GM19372 (cell line): ENCODE results near the gene INHBA.

ENCODE experiments used
- ATAC-seq: cut with Tn5 transposase; IDR thresholded peaks from one replicate; pipeline ENCODE4 v1.9.1; 2021; ENCODE audit warnings: mild to moderate bottlenecking, low read depth, moderate library complexity; ENCODE audit not compliant: unreplicated experiment

Gene INHBA

GRCh38 chr7:41715000-41715399, 12.1 kb upstream of the INHBA start:
- no peak for ATAC-seq

GRCh38 chr7:41711283-41712064, 8.6 kb upstream of the INHBA start:
- ATAC-seq = no peak

DNA sequence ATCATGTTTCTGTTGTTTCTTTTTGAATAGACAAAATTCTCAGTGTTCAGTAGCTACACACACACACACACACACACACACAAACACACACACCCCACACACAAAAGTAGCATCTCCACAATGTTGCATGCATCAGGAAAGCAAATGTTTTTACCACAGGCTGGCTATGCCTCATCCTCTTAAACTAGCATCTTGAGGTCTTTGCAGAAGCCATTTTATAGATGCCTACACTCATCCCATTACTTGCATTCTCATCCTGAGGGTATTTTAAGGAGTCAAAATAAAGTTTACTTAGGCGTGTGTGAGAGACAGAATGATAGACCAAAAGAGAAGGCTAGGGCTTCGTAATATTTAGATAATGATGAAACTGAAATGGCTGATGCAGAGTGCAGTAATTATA, 7.9 kb upstream of the INHBA start:
- ATAC-seq = no peak

DNA sequence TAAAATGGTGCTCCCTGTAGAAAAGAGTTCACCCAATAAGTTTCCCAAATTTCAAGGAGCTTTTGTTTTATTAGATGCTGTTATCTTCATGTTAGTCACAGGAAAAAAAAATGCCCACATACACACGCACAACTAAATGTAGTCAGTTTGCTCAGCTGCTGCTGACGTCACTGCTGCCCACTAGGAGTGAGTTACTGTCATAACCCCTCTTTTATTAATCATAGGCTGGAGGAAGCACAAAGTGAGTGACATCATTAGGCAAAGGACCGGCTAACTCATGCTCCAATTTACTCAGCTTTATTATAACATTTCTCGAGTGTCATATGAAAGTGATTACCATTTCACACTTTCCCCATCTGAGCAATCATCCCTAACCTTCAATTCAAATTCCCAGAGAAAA, 6.7 kb upstream of the INHBA start:
- no peak for ATAC-seq

DNA sequence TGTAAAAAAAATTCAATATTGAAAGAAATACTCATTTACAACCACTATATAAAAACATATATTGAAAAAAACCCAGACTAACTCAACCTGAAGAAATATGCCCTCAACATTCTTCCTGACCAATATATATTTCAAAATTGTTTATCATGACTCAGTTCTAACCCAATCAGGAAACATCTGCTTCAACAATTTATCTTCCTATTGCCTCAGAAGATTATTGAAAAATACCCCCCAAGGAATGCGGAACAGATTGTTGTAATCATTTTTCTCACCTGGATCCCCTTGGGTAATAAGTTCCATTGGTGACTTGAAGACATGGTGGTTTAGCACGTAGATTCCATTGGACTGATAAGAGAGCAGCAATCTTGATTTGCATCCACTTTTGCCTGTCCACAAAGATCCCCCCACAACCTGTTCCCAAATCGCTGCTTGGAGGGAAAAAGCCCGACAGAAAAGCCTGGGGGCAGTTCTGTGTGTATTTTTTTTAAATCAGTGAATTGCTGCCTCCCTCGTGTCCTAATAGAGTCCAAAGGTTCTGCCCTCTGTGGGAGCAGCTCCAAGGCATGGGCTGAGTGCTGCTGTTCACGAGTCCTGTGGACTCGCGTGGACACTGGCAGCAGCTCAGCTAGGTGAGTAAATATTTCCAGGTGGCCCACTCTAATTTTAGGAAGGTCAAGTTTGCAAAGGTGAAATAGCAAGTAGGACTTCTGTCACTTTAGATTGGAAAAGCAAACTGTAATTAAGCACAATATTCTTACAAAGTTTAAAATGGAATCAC, 5.9 kb upstream of the INHBA start:
- no peak for ATAC-seq

DNA sequence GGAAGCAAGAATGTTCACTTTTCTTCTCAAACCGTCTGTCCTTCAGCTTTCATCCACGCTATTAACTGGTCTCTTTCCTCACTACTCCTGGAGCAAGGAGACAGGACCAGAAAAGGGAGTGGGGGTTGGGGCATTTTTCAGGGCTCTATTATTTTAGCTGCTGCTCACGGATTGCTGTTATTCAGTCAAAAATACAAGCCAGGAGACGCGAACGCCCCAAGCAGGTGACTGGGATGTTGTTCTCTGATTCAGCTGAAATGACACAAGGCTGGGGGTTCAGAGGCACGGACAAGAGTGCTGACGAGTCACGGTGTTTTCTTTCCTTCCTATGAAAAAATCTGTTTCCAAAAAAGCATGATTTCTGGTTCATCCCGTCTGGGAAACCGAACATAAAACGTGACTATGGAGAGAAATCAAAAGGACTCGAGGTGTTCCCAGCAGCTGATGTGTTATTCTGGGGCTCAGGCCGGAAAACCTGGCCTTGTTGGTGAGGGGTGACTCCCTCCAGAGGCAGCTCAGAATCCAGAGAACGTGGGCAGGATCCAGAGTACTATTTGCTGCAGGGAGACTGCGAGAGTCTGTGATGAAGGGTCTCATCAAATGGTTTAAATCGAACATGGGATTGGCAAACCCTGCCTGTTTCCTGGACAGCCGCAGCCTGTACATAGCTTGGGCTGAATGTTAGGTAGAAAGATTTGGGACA, 3.5 kb upstream of the INHBA start:
- no peak for ATAC-seq

DNA sequence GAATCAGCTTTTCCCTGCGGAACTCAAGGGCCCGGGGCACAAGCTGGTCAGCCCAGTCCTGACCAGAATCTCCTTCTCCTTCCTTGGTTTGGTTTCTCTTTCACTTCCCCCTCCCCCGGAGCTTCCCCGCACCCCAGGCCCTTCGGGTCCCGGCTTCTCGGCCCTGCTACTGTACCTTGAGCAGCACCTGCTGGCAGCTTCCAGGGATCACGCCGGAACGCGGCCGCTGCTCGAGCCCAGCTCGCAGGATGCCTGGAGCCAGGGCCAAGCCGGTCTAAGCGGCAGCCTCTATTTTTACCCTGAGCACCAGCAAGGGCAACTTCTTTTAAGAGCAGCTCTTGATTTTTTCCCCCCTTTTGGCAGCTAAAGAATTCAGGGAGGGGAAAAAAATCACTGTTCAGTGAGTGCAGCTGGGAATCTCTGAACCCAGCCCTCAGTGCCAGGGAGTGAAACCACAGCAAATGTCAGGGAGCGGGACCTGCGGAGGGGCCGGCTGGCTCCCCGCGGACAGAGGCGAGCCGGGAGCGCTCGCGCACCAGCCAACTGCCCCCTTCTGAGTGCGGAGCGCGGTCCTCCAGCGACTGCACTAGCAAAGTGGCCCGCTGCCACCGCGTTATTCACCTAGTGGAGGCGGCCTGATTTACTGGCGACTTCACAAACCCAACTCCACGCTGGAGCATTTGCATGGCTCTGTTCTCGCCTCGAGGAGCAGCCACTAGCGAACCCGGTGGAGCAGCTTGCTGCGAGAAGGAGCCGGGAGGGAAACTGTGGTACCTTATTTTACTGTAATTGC, 2.4 kb upstream of the INHBA start:
- ATAC-seq = peak; percentile 95

DNA sequence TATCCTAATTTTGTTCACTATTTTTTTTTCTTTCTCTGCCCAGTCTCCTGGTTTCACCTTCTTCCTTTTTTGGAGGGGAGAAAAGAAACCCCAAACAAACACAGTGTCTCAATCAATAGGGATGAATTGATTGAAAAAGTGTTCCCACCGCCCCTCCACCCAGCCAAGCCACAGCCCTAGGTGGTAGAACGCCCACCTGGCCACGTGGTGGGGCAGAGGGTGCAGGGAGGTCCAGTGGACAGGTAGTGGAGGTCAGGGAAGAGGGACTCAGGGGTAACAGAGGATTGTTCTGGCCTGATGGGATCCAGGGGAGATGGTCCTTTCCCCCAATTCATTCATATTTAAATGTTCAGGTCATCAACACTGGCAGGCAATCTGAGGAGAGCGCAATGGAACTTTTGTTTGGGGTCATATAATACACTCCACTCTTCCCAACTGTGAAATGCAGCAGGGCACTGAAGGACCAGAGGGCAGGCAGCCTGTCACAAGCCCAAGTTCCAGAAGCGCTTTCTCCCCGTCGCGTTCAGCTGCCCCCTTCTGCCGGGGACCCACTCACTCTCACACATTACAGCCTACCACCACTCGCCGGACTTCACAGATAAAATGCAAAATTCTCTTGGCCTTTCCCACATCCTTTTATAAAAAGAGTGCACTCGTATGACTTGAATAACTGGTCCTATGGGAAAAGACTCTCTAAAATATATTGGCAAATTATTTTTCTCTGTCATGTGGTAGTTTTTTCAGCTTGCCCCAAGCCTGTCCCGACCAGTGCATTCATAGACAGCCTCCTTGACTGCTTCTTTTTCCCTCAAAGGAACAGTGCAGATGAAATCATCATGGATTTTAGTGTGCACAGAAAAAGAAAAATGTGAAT, 1.6 kb downstream of the INHBA start:
- ATAC-seq = no peak

DNA sequence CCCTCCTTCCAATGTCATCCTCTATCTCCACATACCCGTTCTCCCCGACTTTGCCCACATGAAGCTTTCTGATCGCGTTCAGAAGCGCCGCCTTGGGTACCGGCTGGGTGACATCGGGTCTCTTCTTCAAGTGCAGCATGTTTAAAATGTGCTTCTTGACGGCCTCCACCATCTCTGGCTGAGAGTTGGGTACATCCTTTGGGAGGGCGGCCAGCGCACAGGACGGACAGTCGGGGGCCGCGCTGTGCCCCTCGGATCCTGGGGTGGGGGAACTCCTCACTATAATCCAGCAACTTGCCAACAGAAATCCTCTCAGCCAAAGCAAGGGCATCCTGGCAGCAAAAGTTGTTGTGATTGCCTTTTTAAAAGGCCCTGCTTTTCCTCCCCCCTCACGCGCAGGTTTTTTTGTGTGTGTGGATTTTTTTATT, 2.8 kb downstream of the INHBA start:
- ATAC-seq = no peak

DNA sequence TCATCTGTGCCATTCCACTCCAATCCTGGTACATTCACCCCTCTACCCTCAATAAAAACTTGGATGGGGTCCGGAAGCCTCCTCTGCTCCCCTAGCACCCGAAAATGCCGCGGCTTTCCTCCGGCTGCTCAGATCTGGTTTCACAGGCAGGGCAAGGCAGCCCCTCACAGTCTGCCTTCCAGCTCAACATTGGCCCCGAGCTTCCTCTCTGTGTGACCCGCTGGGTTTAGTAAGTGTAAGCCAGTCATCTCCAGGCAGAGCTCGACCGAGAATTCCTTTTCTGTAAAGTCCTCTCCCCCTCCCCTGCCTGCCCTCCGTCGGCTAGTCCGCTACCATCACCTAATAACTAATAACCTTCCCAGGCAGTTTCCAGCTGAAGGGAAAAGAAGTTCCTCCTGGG, 3.4 kb downstream of the INHBA start:
- ATAC-seq = no peak

DNA sequence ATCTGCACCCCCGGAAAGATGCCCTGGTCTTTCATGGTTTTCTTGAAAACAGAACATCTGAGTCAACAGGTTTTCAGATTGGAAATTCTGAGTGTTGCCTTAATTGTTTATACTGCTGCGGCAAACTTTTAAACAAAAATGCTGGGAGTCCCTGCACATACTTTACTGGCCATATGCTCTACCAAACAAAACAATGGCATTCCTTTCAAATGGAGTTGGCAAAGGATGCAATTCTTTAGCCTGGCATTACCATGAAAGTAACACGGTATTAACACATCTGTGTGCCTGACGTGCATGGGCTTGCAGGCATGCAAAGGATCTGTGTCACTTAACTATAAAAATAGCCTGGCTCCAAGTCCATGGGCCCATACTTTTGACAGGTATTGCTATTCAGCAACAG, 4.2 kb downstream of the INHBA start:
- ATAC-seq = no peak

- ATAC-seq = no peak
Measured at GRCh38 chr7:41698114-41698513, 4.8 kb downstream of the INHBA start.

GRCh38 chr7:41696323-41696916, 6.5 kb downstream of the INHBA start:
- peak; percentile 50 for ATAC-seq

DNA sequence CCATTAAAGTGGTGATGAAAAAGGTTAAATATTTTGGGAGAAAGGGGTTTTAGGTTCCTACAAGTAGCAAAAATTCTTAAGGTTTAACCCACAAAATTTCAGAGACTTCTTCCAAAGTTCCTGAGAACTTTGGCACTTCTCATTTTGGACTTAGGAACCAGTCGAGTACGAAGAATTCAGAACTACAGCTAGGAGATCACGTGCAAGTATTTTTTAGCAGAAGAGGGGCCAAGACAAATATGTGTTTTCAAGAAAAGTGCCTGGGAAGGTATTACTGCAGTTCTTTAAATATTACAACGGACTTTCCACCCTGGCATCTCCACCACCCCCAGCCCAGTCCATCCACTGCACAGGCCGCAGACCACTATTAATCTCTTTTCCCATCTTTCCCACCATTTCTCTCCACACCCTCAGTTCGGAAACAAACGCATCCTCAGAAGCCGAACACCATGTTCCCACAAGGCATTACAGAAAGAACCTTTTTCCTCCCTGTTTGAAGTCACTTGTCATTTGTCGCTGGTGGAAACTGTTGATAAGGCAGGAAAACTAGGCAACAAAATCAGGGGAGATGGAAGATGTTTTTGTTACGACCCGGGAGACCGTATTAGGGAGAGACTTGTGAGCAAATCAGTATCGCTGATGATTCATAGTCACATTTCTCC, 7.1 kb downstream of the INHBA start:
- no peak for ATAC-seq

DNA sequence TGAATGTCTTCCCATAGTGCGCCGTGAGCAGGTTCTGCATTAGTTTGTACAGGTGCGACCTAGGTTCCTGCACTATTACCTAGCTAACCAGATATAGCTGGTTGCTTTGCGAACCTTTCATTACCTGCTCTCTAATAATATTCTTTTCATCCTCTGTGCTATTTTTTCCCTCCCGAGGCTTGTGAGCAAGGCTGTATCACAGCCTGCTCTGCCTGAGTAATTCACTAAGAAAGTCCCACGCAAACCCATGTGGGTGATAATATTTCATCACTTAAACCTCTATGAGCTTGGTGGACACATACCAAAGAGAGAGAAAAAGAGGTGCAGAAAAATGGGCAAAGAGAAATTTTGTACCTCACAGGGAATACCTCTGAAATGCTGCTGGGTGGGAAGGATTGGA, 8.4 kb downstream of the INHBA start:
- ATAC-seq = no peak

GRCh38 chr7:41693150-41693997, 9.5 kb downstream of the INHBA start:
- ATAC-seq = no peak

DNA sequence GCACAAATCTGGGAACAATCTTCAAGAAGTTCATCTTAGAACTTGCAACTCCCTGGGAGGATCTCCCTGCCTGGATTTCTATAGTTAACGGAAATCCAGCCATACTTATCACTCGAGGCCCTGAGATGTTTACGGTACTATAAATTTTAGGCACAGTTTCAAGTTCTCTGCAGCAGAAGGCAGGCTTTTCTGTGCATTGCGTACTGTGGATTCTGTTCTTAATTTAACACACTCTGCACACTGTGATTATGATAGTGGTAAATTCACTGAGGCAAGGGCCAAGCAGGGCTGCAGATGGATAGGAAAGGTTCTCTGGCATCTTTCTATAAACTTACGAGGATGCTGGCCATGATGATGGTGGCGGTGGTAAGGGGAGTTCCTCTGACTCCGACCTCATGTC, 10.6 kb downstream of the INHBA start:
- no peak for ATAC-seq
